H9 (cell line): ENCODE data around the gene MALRD1. TPM values are rescaled to one million over a fixed set of nuclear protein-coding genes. Genes with fewer than 3 reads are reported as not detected.

ENCODE experiments used
- DNase-seq: peaks from one replicate; pipeline ENCODE4 v3.0.0-alpha.2; 2017
- H2AFZ ChIP-seq: one replicate; pipeline ENCODE4 v1.6.1; 2013; ENCODE audit warnings: mild to moderate bottlenecking, low read length, control low read depth, moderate library complexity
- H2AK5ac ChIP-seq: 2 replicates; pipeline ENCODE4 v1.6.1; 2013; ENCODE audit warnings: low read length, control low read depth, mixed read lengths; ENCODE audit not compliant: insufficient read length
- H2BK120ac ChIP-seq: one replicate; pipeline ENCODE4 v1.6.1; 2013; ENCODE audit warnings: low read depth, mild to moderate bottlenecking, low read length, control low read depth, inconsistent platforms; ENCODE audit not compliant: poor library complexity, severe bottlenecking
- H2BK12ac ChIP-seq: 2 replicates; pipeline ENCODE4 v1.6.1; 2013; ENCODE audit warnings: low read length, control low read depth, mixed read lengths, low read depth; ENCODE audit not compliant: insufficient read length
- H2BK15ac ChIP-seq: 2 replicates; pipeline ENCODE4 v1.6.1; 2013; ENCODE audit warnings: low read depth, low read length, control low read depth
- H2BK20ac ChIP-seq: one replicate; pipeline ENCODE4 v1.6.1; 2013; ENCODE audit warnings: low read depth, mild to moderate bottlenecking, low read length, control low read depth, inconsistent platforms; ENCODE audit not compliant: poor library complexity, severe bottlenecking
- H2BK5ac ChIP-seq: 2 replicates; pipeline ENCODE4 v1.6.1; 2013; ENCODE audit warnings: low read length, control low read depth, mixed read lengths; ENCODE audit not compliant: insufficient read length
- H3K14ac ChIP-seq: 2 replicates; pipeline ENCODE4 v1.6.1; 2013; ENCODE audit warnings: low read length, control low read depth; ENCODE audit not compliant: insufficient read depth
- H3K18ac ChIP-seq: 2 replicates; pipeline ENCODE4 v1.6.1; 2013; ENCODE audit warnings: low read depth, mild to moderate bottlenecking, mixed read lengths, low read length, control low read depth; ENCODE audit not compliant: insufficient read length
- H3K23ac ChIP-seq: 2 replicates; pipeline ENCODE4 v1.6.1; 2013; ENCODE audit warnings: low read length, control low read depth, mixed read lengths, low read depth; ENCODE audit not compliant: insufficient read length
- H3K23me2 ChIP-seq: 2 replicates; pipeline ENCODE4 v1.6.1; 2013; ENCODE audit warnings: low read depth, mild to moderate bottlenecking, mixed read lengths, low read length, control low read depth; ENCODE audit not compliant: insufficient read length, poor library complexity, severe bottlenecking
- H3K27ac ChIP-seq: 2 replicates; pipeline ENCODE4 v1.5.1; 2013; ENCODE audit warnings: low read length, control low read depth, mixed read lengths, low read depth; ENCODE audit not compliant: insufficient read length
- H3K27me3 ChIP-seq: 2 replicates; pipeline ENCODE4 v1.6.1; 2013; ENCODE audit warnings: low read length, control low read depth, inconsistent platforms; ENCODE audit not compliant: insufficient read depth
- H3K4ac ChIP-seq: 2 replicates; pipeline ENCODE4 v1.6.1; 2013; ENCODE audit warnings: low read depth, mild to moderate bottlenecking, control low read depth, inconsistent platforms, low read length, moderate library complexity
- H3K4me1 ChIP-seq: 2 replicates; pipeline ENCODE4 v1.6.1; 2013; ENCODE audit warnings: low read length, control low read depth, inconsistent platforms; ENCODE audit not compliant: insufficient read depth
- H3K4me2 ChIP-seq: 2 replicates; pipeline ENCODE4 v1.6.1; 2013; ENCODE audit warnings: low read length, control low read depth, mixed read lengths; ENCODE audit not compliant: insufficient read length, insufficient read depth
- H3K56ac ChIP-seq: 2 replicates; pipeline ENCODE4 v1.6.1; 2013; ENCODE audit warnings: low read depth, mild to moderate bottlenecking, mixed read lengths, low read length, control low read depth; ENCODE audit not compliant: insufficient read length
- H3K79me1 ChIP-seq: 2 replicates; pipeline ENCODE4 v1.6.1; 2013; ENCODE audit warnings: low read depth, mild to moderate bottlenecking, moderate library complexity, low read length, control low read depth, inconsistent platforms; ENCODE audit not compliant: insufficient read depth, poor library complexity, severe bottlenecking
- H3K79me2 ChIP-seq: 2 replicates; pipeline ENCODE4 v1.6.1; 2013; ENCODE audit warnings: low read length, control low read depth, inconsistent platforms; ENCODE audit not compliant: insufficient read depth
- H3K9ac ChIP-seq: 2 replicates; pipeline ENCODE4 v1.6.1; 2013; ENCODE audit warnings: low read length, control low read depth, mixed read lengths; ENCODE audit not compliant: insufficient read length; ENCODE audit errors: extremely low read depth
- H3K9me3 ChIP-seq: one replicate; pipeline ENCODE4 v1.6.1; 2013; ENCODE audit warnings: low read depth, low read length, inconsistent platforms; ENCODE audit not compliant: control insufficient read depth
- H3T11ph ChIP-seq: one replicate; pipeline ENCODE4 v1.6.1; 2013; ENCODE audit warnings: mild to moderate bottlenecking, low read length, control low read depth, inconsistent platforms
- H4K20me1 ChIP-seq: one replicate; pipeline ENCODE4 v1.6.1; 2013; ENCODE audit not compliant: control insufficient read depth, insufficient read length, insufficient read depth
- H4K5ac ChIP-seq: 2 replicates; pipeline ENCODE4 v1.6.1; 2013; ENCODE audit warnings: low read depth, mild to moderate bottlenecking, mixed read lengths, low read length, control low read depth; ENCODE audit not compliant: insufficient read length
- H4K8ac ChIP-seq: replicated peaks from 2 replicates; pipeline ENCODE4 v1.6.1; 2013; ENCODE audit warnings: low read length, control low read depth, mixed read lengths, low read depth; ENCODE audit not compliant: insufficient read length
- H4K91ac ChIP-seq: 2 replicates; pipeline ENCODE4 v1.6.1; 2013; ENCODE audit warnings: low read depth, mild to moderate bottlenecking, moderate library complexity, mixed read lengths, low read length, control low read depth; ENCODE audit not compliant: insufficient read length
- H3K27ac Mint-ChIP-seq, 3 experiments: 2 replicates in 2 of 3; 3 replicates in 1 of 3; pipeline ENCODE4 v1.8.0; 2020 to 2021; ENCODE audit warnings: mixed read lengths in 3 of 3, mild to moderate bottlenecking in 1 of 3, moderate library complexity in 1 of 3
- H3K27me3 Mint-ChIP-seq: 2 replicates; pipeline ENCODE4 v1.8.0; 2021; ENCODE audit warnings: low read depth, mild to moderate bottlenecking, moderate library complexity, mixed read lengths
- H3K36me3 Mint-ChIP-seq, 3 experiments: 2 replicates in 2 of 3; 3 replicates in 1 of 3; pipeline ENCODE4 v1.8.0; 2020 to 2021; ENCODE audit warnings: low read depth in 3 of 3, mixed read lengths in 3 of 3; ENCODE audit not compliant: insufficient read depth in 1 of 3
- H3K4me1 Mint-ChIP-seq, 2 experiments: 2 replicates each; pipeline ENCODE4 v1.8.0; 2020; ENCODE audit warnings: mixed read lengths in 2 of 2
- H3K4me3 Mint-ChIP-seq, 2 experiments: 2 replicates in 1 of 2; 3 replicates in 1 of 2; pipeline ENCODE4 v1.8.0; 2020 to 2021; ENCODE audit warnings: mild to moderate bottlenecking in 2 of 2, mixed read lengths in 2 of 2, moderate library complexity in 1 of 2
- H3K9me3 Mint-ChIP-seq, 2 experiments: 2 replicates in 1 of 2; 3 replicates in 1 of 2; pipeline ENCODE4 v1.8.0; 2020; ENCODE audit warnings: mild to moderate bottlenecking in 2 of 2, mixed read lengths in 2 of 2, moderate library complexity in 1 of 2
- CTCF ChIP-seq: fragments of 200-600 bp; sonication (generic); conservative IDR thresholded peaks from 3 replicates; pipeline ENCODE4 v1.8.0; 2021; ENCODE audit warnings: antibody characterized with exemption, mild to moderate bottlenecking
- WGBS: extraction: QIAGEN DNeasy Blood & Tissue Kit; methylation state at CpG from one replicate; pipeline ENCODE4 v1.1.7; 2013; ENCODE audit warnings: missing lambda C conversion rate, low lambda C conversion rate, mixed read lengths; ENCODE audit not compliant: insufficient read length; ENCODE audit errors: extremely low coverage; 5-methylcytosine and 5-hydroxymethylcytosine counted together
- total RNA-seq: library from RNA; stranded (reverse); gene quantifications from 2 replicates; pipeline ENCODE4 v1.2.1, GENCODE V29; 2021

The MALRD1 gene
- total RNA-seq, 1 experiment from 2014 or later, result 0.20 TPM

GRCh38 chr10:19668116-19668515 lies 619.5 kb downstream of the MALRD1 start:
- TF ChIP-seq CTCF, result no peak
- H3K4me1 Mint-ChIP-seq, result no peaks in the 10 kb centered on the region
- H3T11ph ChIP-seq, result no peak overlapping the region
- peaks cover 1 to 4% of the 10 kb centered on the region in 2 experiments; a peak in 2 of 5 replicates for H3K9me3 Mint-ChIP-seq
- no peaks in the 10 kb centered on the region for H3K4me1 ChIP-seq
- no peak overlapping the region for H2BK5ac ChIP-seq
- H2AFZ ChIP-seq, result no peak overlapping the region
- no peak overlapping the region for H2BK120ac ChIP-seq
- H3K9ac ChIP-seq, result no peak overlapping the region
- no peak overlapping the region for H4K8ac ChIP-seq
- H3K27me3 Mint-ChIP-seq, result no peaks in the 10 kb centered on the region
- H3K9me3 ChIP-seq, result no peaks in the 10 kb centered on the region
- H3K79me1 ChIP-seq, result no peaks in the 10 kb centered on the region
- H4K20me1 ChIP-seq, result no peaks in the 10 kb centered on the region
- H3K23ac ChIP-seq, result no peak overlapping the region
- H2BK20ac ChIP-seq, result no peak overlapping the region
- H3K23me2 ChIP-seq, result no peaks in the 10 kb centered on the region
- no peak overlapping the region for H3K27ac Mint-ChIP-seq
- no peak overlapping the region for H3K4me3 Mint-ChIP-seq
- no peak overlapping the region for H3K4ac ChIP-seq
- no peak overlapping the region for H4K91ac ChIP-seq
- no peaks in the 10 kb centered on the region for H3K27me3 ChIP-seq
- H3K79me2 ChIP-seq, result no peaks in the 10 kb centered on the region
- H2BK15ac ChIP-seq, result no peak overlapping the region
- no peaks in the 10 kb centered on the region; a peak in 1 of 7 replicates for H3K36me3 Mint-ChIP-seq
- H3K27ac ChIP-seq, result no peak overlapping the region
- no CpG with 5 or more reads among the region's 5 CpGs for WGBS
- no peak overlapping the region for H3K56ac ChIP-seq
- H3K4me2 ChIP-seq, result no peak overlapping the region
- no peak for DNase-seq
- no peak overlapping the region for H3K14ac ChIP-seq
- H2BK12ac ChIP-seq, result no peak overlapping the region
- no peak overlapping the region for H4K5ac ChIP-seq
- no peak overlapping the region for H3K18ac ChIP-seq
- no peak overlapping the region for H2AK5ac ChIP-seq
